K562 (cell line): ENCODE results near the gene GJE1. TPM values are rescaled to one million over a fixed set of nuclear protein-coding genes. Genes with fewer than 3 reads are reported as not detected.
A peak's percentile ranks its signal among the peaks of the same experiment; 100 is the strongest.

Source experiments
- ATAC-seq: fragments of 200-7000 bp; cut with Tn5 transposase; 3 replicates; pipeline ENCODE4 v1.9.1; 2020; ENCODE audit warnings: moderate library complexity
- BruUV-seq: library from RNA; stranded (reverse); fragments of 400-500 nt; replicated peaks from 2 replicates; lab custom pipeline; 2021; lab: Mats Ljungman, UMichigan
- CTCF ChIA-PET: fragments of 300-600 bp; formaldehyde crosslinking; extraction: SDS; loops from one replicate; lab custom pipeline; 2021; ENCODE audit warnings: low intra/inter-chr PET ratio; lab: Yijun Ruan, JAX
- POLR2A ChIA-PET: fragments of 300-600, 350-650 bp; sonication (Branson Sonifier 250); formaldehyde crosslinking; extraction: SDS; loops from one replicate; lab custom pipeline; 2021; ENCODE audit warnings: antibody characterized with exemption, inconsistent platforms; lab: Yijun Ruan, JAX
- DNase-seq, 4 experiments: peaks; one replicate each; pipeline versions ENCODE4 v3.0.0 to v3.0.0-alpha.2; 2011 to 2018; ENCODE audit warnings: low spot score in 3 of 4, mixed read lengths in 3 of 4; ENCODE audit errors: extremely low read depth in 1 of 4
- FAIRE-seq: peaks from 2 replicates; lab custom pipeline; 2011; peaks lifted over from hg19 to GRCh38; lab: Jason Lieb, UNC
- H2AFZ ChIP-seq: 2 replicates; pipeline ENCODE4 v1.6.0; 2011; ENCODE audit warnings: low read depth, low read length, control low read depth, inconsistent platforms
- H3K27ac ChIP-seq: fragments of 200-600 bp; 3 replicates; pipeline ENCODE4 v1.8.0; 2011; ENCODE audit warnings: low read depth, mild to moderate bottlenecking, control low read depth, inconsistent platforms, low read length, moderate library complexity, mixed read lengths; ENCODE audit errors: extremely low read depth
- H3K27me3 ChIP-seq, 2 experiments: fragments of 300-600 bp in 1 of 2; 2 replicates in 1 of 2; 3 replicates in 1 of 2; pipeline versions ENCODE4 v1.6.0 to v1.8.0; 2011; ENCODE audit warnings: inconsistent platforms in 2 of 2, low read length in 2 of 2, mild to moderate bottlenecking in 1 of 2, mixed read lengths in 1 of 2, moderate library complexity in 1 of 2; ENCODE audit not compliant: control insufficient read depth in 2 of 2, insufficient read depth in 2 of 2
- H3K36me3 ChIP-seq: fragments of 300-600 bp; 3 replicates; pipeline ENCODE4 v1.8.0; 2011; ENCODE audit warnings: mild to moderate bottlenecking, low read length, inconsistent platforms; ENCODE audit not compliant: control insufficient read depth, insufficient read depth
- H3K4me1 ChIP-seq, 2 experiments: fragments of 200-600 bp in 1 of 2; replicated peaks in 1 of 2; 2 replicates in 1 of 2; 3 replicates in 1 of 2; pipeline versions ENCODE4 v1.5.1 to v1.8.0; 2011; ENCODE audit warnings: inconsistent platforms in 2 of 2, low read length in 2 of 2, mild to moderate bottlenecking in 1 of 2, mixed read lengths in 1 of 2, moderate library complexity in 1 of 2; ENCODE audit not compliant: control insufficient read depth in 2 of 2, insufficient read depth in 2 of 2
- H3K4me2 ChIP-seq: 2 replicates; pipeline ENCODE4 v1.6.1; 2011; ENCODE audit warnings: low read length, control low read depth, inconsistent platforms, mixed read lengths; ENCODE audit not compliant: insufficient read depth
- H3K4me3 ChIP-seq: fragments of 200-600 bp; sonication (generic), shearing (Covaris generic); 2 replicates; pipeline ENCODE4 v1.5.1; 2016; ENCODE audit warnings: control low read depth, inconsistent platforms
- H3K79me2 ChIP-seq: fragments of 200-600 bp; 3 replicates; pipeline ENCODE4 v1.8.0; 2011; ENCODE audit warnings: low read length, inconsistent platforms; ENCODE audit not compliant: control insufficient read depth, insufficient read depth
- H3K9ac ChIP-seq, 2 experiments: 2 replicates each; pipeline versions ENCODE4 v1.6.0 to v1.6.1; 2011; ENCODE audit warnings: low read depth in 2 of 2, low read length in 2 of 2, control low read depth in 1 of 2, inconsistent platforms in 1 of 2, mild to moderate bottlenecking in 1 of 2, mixed read lengths in 1 of 2; ENCODE audit not compliant: insufficient read depth in 1 of 2
- H3K9me1 ChIP-seq: one replicate; pipeline ENCODE4 v1.6.0; 2011; ENCODE audit warnings: inconsistent platforms, mild to moderate bottlenecking, low read length, moderate library complexity; ENCODE audit not compliant: control insufficient read depth, insufficient read depth
- H3K9me3 ChIP-seq: replicated peaks from 2 replicates; pipeline ENCODE4 v1.5.1; 2011; ENCODE audit warnings: low read depth, low read length, inconsistent platforms; ENCODE audit not compliant: control insufficient read depth, insufficient read depth
- H4K20me1 ChIP-seq: replicated peaks from 2 replicates; pipeline ENCODE4 v1.6.1; 2011; ENCODE audit warnings: low read length, inconsistent platforms, mixed read lengths; ENCODE audit not compliant: control insufficient read depth, insufficient read depth
- DPF2 ChIP-seq: fragments of 450-650 bp; IDR thresholded peaks from 2 replicates; pipeline ENCODE4 v1.6.1; 2016
- RAD51 ChIP-seq: fragments of 450-650 bp; IDR thresholded peaks from 2 replicates; pipeline ENCODE4 v1.7.1; 2016; ENCODE audit warnings: low read depth, mild to moderate bottlenecking, borderline replicate concordance
- ZNF584 ChIP-seq: fragments of 200-800 bp; sonication (Bioruptor generic); IDR thresholded peaks from 2 replicates; pipeline ENCODE4 v1.6.1; 2016; ENCODE audit warnings: low read depth, mild to moderate bottlenecking, missing genetic modification characterization, missing compliant biosample characterization
- WGBS: fragments of 100-300 bp; shearing (Covaris generic); methylation state at CpG from one replicate; pipeline ENCODE4 v1.1.6; 2016; ENCODE audit warnings: low coverage, mixed read lengths; ENCODE audit not compliant: insufficient coverage; ENCODE audit errors: missing lambda C conversion rate; 5-methylcytosine and 5-hydroxymethylcytosine counted together
- in situ Hi-C: fragments of 300-500 bp; cut with MboI; formaldehyde crosslinking; loops from 4 replicates; pipeline ENCODE4 v1.15.0; 2018; ENCODE audit warnings: inconsistent platforms, mixed read lengths
- intact Hi-C: fragments of 100-400 bp; cut with micrococcal nuclease; formaldehyde crosslinking; loops from 2 replicates; pipeline ENCODE4 v1.14.2; 2022
- polyA plus RNA-seq, 8 experiments: library from polyadenylated mRNA; depleted of rRNA in 4 of 8; stranded (reverse) in 5 of 8; unstranded in 3 of 8; fragments of >200 nt; fragmentation: Nextera tagmentation in 2 of 8; fragmentation: Illumina TruSeq in 1 of 8; extraction: Ambion mirVana in 2 of 8; extraction: Trizol in 1 of 8; gene quantifications; 2 replicates each; pipeline versions ENCODE4 v1.2.1 to v1.2.3, GENCODE V29; 2011 to 2014; ENCODE audit warnings: inconsistent platforms in 1 of 8, missing spikeins in 1 of 8
- total RNA-seq, 7 experiments: library from RNA; depleted of rRNA in 6 of 7; stranded (reverse); fragments of >200 nt in 6 of 7; fragmentation: Illumina TruSeq in 2 of 7; extraction: Trizol in 2 of 7; gene quantifications; 2 replicates each; pipeline versions ENCODE4 v1.2.1 to v1.2.3, GENCODE V29; 2011 to 2021; ENCODE audit warnings: low replicate concordance in 1 of 7
- TF ChIP-seq, protein P1 (sequence below): fragments of 250-450 bp; sonication (Bioruptor Pico); IDR thresholded peaks from 2 replicates; pipeline ENCODE4 v1.9.0; 2021; ENCODE audit warnings: mild to moderate bottlenecking, inconsistent platforms

GJE1 gene
- total and polyA plus RNA-seq, 9 of the 15 experiments (the other 6 are each of a cell fraction or from before 2014, with no cell fraction given) = not detected

DNA sequence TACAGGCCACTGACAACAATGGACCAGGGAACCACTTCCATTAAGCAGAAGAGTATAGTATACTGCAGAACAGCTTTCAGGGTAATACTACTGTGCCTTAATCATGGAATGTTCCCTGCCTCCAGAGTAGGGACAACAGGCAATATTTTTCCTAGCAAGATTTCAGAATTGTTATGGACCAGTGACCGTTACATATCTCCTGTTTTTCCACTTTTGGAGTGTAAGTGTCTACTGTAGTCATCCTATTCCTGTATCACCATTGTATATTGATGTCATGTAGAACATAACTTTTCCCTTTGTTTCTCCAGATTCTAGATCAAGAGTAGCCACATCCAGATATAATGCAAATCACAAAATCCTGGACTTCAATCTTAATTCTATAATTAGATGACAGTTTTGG lies 1.9 kb upstream of the GJE1 start:
- H3K9ac ChIP-seq = no peak overlapping the region
- in situ Hi-C loops = no loop called here
- no peaks in the 10 kb centered on the region for H3K4me1 ChIP-seq
- intact Hi-C loops = no loop called here
- BruUV-seq = no TSS peak
- ChIA-PET CTCF (no interaction called here), POLR2A (no interaction called here)
- H3K9me1 ChIP-seq = no peaks in the 10 kb centered on the region
- no peaks in the 10 kb centered on the region for H3K79me2 ChIP-seq
- ATAC-seq (no peak), FAIRE-seq (no peak), DNase-seq (no peak)
- H3K9me3 ChIP-seq = no peaks in the 10 kb centered on the region
- H3K4me3 ChIP-seq = no peak overlapping the region
- TF ChIP-seq, protein P1, sequence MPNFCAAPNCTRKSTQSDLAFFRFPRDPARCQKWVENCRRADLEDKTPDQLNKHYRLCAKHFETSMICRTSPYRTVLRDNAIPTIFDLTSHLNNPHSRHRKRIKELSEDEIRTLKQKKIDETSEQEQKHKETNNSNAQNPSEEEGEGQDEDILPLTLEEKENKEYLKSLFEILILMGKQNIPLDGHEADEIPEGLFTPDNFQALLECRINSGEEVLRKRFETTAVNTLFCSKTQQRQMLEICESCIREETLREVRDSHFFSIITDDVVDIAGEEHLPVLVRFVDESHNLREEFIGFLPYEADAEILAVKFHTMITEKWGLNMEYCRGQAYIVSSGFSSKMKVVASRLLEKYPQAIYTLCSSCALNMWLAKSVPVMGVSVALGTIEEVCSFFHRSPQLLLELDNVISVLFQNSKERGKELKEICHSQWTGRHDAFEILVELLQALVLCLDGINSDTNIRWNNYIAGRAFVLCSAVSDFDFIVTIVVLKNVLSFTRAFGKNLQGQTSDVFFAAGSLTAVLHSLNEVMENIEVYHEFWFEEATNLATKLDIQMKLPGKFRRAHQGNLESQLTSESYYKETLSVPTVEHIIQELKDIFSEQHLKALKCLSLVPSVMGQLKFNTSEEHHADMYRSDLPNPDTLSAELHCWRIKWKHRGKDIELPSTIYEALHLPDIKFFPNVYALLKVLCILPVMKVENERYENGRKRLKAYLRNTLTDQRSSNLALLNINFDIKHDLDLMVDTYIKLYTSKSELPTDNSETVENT (CRISPR knock-in tag) = no peak
- no peak for TF ChIP-seq RAD51
- TF ChIP-seq DPF2 = no peak
- TF ChIP-seq ZNF584 (CRISPR knock-in tag) = peak; percentile 96
- H3K4me2 ChIP-seq = no peak overlapping the region
- H3K36me3 ChIP-seq = no peaks in the 10 kb centered on the region
- no peak overlapping the region for H3K27ac ChIP-seq
- H2AFZ ChIP-seq = no peak overlapping the region
- no peaks in the 10 kb centered on the region for H4K20me1 ChIP-seq
- WGBS = 4% methylated on average over 1 of the region's 1 CpG
- H3K27me3 ChIP-seq = no peaks in the 10 kb centered on the region; a peak in 1 of 5 replicates
